Left colon (tissue), 2 donors: ENCODE results near the gene PPP1R3D. TPM values are rescaled to one million over a fixed set of nuclear protein-coding genes. Genes with fewer than 3 reads are reported as not detected.
"Not testable (repeated sequence)": the region's sequence is repeated elsewhere in the genome, so short reads cannot be mapped to it uniquely, and the experiment has no call there.

Source experiments
- ATAC-seq: fragments of 200-7000 bp; cut with Tn5 transposase; one replicate; pipeline ENCODE4 v1.9.1; 2020; ENCODE audit warnings: mild to moderate bottlenecking, moderate library complexity
- DNase-seq, 2 donors: peaks; one replicate each; pipeline ENCODE4 v3.0.0-alpha.2; 2020
- intact Hi-C, 2 donors: fragments of 100-400 bp; cut with DNase I in 1 of 2; cut with micrococcal nuclease in 1 of 2; formaldehyde crosslinking; loops; one replicate each; pipeline versions ENCODE4 v1.11.2 to v1.14.0; 2022; cut with DNase I, micrococcal nuclease
- total RNA-seq, 2 donors: library from RNA; stranded (reverse); fragmentation: NEBNext Ultra II Directional; extraction: Animal tissue kit (Norgen Biotek cat#: 25700); gene quantifications; one replicate each; pipeline ENCODE4 v1.2.1, GENCODE V29; 2021
- donor health status: DM: no; HTN: no; CAD: no.
- donor health status: DM: yes; HTN: yes; CAD: no.

Gene PPP1R3D
- total RNA-seq, 2 donors from 2014 or later: 7.3 to 8.7 TPM

DNA sequence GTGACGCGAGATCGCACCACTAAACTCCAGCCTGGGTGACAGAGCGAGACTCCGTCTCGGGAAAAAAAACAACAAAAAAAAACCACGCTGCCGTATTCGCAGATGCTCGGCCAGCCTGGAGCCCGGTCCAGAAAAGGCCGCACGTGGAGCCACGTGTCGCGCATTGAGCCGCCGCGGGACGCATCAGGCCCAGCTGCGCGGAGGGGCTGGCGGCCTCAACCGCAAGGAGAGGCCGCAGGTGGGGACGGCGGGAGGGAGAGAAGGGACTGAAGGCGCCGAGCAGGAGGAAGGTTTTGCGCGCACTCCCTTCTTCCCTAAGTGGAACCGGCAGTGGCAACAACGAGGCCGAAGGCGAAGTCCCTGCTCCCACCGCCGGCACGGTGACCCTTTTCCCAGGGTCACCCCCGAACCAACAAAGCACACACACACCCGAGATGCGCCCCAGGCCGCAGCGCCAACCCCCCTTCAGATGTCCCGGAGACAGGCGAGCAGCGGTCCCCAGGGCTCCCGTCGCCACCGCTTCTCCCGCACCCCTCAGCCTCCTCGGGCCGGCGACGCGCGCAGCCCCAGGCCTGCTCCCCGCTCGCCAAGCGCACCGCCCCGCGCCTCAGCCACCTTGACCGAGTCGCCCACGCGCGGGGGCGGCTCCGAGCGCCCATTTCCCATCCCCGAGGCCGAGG, 7.3 kb downstream of the PPP1R3D start:
- no peak for ATAC-seq
- peak in 1 of 2 donors; percentile 13 for DNase-seq
- intact Hi-C loops: no loop called here

DNA sequence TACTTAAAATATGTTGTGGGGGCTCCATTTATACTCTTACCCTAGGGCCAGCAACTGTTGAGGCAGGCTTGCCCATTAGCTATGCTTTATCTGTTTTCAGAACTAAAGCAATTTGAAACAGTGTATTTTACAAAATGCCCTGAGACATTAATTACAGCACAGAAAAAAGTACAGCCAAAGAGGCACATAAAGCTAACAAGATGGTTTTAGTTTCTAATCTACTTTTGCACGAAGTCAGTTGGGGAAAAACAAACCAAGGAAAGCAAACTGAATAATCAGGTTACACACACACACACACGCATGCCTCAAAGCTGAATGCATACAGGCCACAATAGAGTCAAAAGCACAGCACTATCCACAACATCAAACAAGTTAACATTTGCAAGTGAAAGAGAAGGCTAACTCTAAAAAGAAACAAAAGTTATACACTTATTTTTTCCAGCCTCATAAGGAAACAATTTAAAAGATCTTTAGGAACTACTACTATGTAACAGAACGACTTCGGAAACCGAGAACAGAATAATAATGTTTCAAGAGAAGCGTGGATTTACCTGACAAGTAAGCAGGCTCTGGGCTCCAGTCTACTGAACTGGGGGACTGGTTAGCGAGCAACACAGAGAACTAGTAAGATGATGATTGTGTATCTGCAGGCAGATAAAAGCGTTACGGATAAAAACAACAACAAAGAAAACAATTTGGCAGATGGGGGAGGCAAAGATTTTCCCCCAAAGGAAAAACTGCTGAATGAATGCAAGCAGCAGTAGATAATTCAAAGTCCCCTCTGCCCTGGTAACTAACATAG, 8.4 kb downstream of the PPP1R3D start:
- ATAC-seq (no peak), DNase-seq (no peak)
- intact Hi-C loops: no loop called here

DNA sequence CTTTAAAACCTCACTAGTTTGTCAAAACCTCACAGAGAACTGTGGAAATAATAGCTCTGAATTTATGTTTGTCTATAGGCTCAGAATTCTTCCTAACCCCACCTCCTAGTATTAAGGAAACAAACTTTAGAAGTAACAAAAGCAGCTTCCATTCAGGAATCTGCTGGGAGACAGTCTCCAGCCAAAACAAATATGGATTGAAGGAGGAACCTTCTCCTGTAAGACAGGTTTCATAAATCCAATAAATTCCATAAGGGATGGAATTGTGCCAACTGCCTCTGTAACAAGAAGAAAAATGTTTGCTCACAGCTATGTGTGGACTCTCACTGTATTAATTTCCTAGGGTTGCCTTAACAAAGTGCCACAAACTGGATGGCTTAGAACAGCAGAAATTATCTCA, 14.2 kb downstream of the PPP1R3D start:
- DNase-seq (no peak), ATAC-seq (peak; percentile 91)
- intact Hi-C loops: no loop called here

DNA sequence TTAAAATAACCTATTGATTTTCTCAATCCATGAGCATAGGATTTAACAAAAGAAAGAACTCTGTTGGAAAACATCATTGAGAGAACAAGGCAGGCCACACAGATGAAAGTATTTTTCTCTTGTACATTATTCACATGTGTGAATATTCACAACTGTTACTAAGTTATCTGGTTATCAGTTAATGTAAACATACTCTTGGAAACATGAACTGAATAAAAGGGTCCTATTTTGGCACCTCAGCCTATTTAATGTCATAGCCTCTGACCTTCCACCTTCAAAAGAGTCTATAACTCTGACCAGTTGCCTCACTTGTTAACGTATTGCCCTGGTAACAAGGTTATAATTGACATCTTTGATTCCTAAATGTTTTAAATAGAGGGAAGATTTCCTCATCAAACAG, 14.7 kb downstream of the PPP1R3D start:
- intact Hi-C loops: no loop called here
- no peak for DNase-seq
- ATAC-seq: peak; percentile 19

DNA sequence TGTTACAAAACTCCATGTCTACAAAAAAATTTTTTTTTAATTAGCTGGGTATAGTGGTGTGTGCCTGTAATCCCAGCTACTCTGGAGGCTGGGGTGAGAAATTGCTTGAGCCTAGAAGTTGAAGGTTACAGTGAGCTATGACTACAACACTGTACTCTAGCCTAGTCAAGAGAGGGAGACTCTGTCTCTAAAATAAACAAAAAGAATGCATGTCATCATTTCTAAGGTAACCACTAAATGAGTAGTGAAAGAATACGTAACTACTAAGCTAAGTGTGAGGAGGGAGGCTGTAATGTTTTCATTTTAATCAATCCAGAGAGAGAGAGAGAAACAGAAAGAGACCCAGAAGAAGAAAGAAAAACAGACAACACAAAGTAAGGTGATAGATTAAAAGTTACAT, 16.6 kb downstream of the PPP1R3D start:
- no peak for ATAC-seq
- intact Hi-C loops: no loop called here
- no peak for DNase-seq

DNA sequence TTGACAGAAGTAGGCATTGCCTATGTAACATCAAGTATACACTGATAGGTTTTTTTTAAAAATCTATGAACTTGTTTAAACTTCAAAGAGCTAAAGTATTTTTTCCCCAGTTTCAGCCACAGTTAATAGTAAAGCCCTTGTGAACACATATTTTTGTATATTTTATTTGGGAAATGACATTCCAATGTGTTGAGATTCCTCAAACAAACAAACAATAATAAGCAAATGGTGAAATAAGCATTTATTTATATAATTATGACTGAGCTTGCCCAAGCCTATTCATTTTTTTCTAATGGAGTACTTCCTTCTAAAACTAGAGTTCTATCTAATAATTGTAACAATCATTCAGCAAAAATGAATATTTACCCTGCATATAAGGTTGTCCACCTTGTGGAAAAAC, 19.2 kb downstream of the PPP1R3D start:
- no peak for DNase-seq
- no peak for ATAC-seq
- intact Hi-C loops: no loop called here

DNA sequence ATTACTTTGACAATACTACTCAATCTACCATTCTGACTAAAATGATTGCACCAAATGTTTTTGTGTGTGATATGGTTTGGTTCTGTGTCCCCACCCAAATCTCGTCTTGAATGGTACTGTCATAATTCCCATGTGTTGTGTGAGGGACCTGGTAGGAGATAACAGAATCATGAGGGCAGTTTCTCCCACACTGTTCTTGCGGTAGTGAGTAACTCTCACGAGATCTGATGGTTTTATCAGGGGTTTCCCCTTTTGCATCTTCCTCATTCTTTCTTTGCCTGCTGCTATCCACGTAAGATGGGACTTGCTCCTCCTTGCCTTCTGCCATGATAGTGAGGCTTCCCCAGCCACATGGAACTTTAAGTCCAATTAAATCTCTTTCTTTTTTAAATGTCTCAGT, 27.5 kb downstream of the PPP1R3D start:
- no peak for DNase-seq
- intact Hi-C loops: no loop called here
- no peak for ATAC-seq

DNA sequence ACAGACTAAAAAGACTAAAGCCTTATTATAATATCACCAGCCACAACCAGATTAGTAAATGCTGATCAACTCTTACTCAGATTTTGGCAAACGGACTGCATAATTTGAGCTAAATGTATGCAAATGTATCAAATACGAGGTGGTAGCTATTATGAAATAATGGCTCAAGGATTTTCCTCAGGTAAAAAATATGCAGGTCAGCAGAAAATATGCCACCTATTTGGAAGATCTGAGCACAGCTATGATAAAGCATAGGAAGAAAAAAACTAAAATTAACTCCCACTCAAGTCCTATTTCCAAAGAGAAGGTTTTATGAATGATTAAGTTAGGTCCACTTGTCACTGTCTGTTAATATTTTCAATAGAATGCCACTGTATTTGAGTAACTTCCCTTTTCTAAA, 29.1 kb downstream of the PPP1R3D start:
- intact Hi-C loops: no loop called here
- no peak for DNase-seq
- ATAC-seq: no peak

DNA sequence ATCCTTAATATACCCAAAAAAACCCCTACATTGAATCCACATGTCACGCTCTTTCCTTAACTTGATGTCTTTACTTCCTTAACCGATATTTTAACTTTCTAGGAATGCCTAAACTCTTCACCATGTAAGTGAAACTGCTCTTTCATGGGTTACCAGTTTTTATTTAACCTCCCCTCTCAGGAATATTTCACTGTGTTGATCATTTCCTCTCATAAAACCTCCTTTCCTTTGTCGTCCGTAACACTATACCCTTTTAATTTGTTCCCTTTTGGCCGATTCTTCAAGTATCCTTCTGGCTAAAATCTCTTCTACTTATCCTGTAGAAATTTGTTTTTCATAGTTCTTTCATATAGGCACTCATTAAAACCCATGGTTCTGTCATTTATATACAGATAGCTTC, 31.2 kb downstream of the PPP1R3D start:
- ATAC-seq (no peak), DNase-seq (no peak)
- intact Hi-C loops: no loop called here

DNA sequence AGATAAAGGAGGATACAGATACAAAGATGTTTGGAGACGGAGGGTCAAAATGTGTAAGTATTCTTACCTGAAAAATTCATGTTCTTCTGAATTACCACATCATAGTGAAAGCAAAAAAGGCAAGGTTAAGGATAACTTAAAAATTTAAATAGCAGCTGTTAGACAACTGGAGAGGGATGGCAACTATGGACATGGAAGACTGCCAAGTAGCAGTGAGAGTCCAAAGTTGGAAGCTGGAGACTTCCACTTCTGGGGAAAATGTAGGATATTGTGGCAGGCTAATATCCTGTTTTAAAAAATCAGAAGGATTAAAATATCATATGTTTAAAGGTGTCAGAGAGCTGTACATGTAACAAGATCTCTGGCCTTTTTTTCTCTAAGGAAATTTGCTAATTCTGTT, 36.5 kb downstream of the PPP1R3D start:
- DNase-seq (no peak), ATAC-seq (no peak)
- intact Hi-C loops: no loop called here

DNA sequence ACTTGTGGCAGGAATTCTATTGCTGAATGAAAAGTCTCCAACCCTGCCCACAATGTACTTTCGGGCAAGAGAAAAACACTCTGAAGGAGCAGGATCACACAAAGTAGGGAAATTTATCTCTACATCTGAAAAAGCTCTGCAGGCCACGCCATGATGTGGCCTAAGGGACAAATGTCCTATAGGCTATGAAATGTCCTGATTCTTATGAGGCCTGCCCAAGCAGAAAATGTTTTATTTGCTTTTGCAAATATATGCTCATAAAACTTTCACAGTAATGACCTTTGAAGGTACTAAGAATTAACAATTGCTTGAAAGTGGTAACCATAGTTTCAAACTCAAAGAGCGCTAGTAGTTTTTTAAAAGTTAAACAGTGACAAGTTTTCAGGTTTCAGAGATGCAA, 37.6 kb downstream of the PPP1R3D start:
- ATAC-seq (no peak), DNase-seq (no peak)
- intact Hi-C loops: no loop called here

DNA sequence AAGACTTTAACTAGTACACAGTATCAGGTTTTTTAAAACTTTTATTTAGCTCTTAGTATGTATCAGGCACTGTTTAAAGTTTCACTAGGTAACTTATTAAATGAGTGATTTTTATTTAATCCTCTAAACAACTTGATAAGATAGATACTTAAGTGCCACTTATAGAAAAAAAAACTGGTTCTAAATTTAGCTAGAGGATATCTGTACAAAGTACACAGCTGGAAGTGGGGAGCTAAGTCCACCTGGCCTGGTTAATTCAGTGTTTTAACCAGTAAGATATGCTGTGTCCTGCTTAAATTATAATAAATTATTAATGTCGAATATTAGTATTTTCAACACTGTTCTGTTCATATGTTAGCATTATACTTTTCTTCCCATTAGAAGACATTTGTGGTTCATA, 44.2 kb downstream of the PPP1R3D start:
- ATAC-seq (no peak), DNase-seq (no peak)
- intact Hi-C loops: no loop called here

DNA sequence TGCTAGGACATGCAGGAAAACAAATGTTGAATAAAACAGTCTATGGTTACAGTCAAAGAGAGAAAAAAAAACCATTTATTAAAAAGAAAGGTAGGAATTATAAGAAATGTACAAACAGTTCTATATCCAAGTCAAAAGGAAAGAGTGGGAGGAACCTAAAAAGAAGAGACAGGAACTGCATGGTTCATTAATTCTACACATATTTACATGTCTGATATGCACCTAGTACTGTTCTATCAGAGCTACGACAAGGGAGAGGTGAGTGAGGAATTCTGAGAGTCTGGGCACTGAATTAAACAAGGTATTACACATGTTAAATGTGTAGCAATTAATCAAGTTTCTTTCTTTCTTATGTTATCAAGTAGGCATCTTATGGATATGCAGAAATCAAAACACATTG, 48.5 kb downstream of the PPP1R3D start:
- intact Hi-C loops: no loop called here
- DNase-seq (no peak), ATAC-seq (no peak)

DNA sequence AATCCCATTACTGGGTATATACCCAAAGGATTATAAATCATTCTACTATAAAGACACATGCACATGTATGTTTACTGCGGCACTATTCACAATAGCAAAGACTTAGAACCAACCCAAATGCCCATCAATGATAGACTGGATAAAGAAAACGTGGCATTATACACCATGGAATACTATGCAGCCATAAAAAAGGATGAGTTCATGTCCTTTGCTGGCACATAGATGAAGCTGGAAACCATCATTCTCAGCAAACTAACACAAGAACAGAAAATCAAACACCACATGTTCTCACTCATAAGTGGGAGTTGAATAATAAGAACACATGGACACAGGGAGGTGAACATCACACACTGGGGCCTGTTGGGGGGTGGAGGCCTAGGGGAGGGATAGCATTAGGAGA, 50.1 kb downstream of the PPP1R3D start:
- intact Hi-C loops, DNase-seq, ATAC-seq: not testable (repeated sequence)

DNA sequence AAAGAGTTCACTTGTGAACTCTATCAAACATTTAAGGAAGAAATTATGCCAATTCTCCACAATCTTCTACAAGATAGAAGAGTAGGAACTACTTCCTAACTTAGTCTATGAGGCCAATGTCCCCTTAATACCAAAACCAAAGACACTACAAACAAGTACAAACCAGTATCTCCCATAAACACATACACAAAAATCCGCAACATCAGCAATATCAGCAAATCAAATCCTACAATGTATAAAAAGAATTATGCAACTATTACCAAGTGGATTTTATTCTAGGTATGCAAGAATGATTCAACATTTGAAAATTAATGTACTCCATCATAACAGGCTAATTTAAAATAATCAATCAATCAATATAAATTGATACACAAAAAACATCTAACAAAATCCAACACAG, 52.1 kb downstream of the PPP1R3D start:
- ATAC-seq (no peak), DNase-seq (no peak)
- intact Hi-C loops: no loop called here

Other genes starting within 250 kb of the PPP1R3D start
- gene SYCP2, start 6.7 kb downstream of the PPP1R3D start, total RNA-seq: 1 to 10 TPM in 1 of 2 donors, under 1 TPM in 1; 0.84 to 1.2 TPM
- gene FAM217B, start 84 bp upstream of the PPP1R3D start, total RNA-seq: 1 to 10 TPM; 7.0 to 9.2 TPM
- gene CDH26, start 18.1 kb upstream of the PPP1R3D start, total RNA-seq: under 1 TPM; 0.43 to 0.45 TPM